ENCODE results near the gene ETF1.

DNA sequence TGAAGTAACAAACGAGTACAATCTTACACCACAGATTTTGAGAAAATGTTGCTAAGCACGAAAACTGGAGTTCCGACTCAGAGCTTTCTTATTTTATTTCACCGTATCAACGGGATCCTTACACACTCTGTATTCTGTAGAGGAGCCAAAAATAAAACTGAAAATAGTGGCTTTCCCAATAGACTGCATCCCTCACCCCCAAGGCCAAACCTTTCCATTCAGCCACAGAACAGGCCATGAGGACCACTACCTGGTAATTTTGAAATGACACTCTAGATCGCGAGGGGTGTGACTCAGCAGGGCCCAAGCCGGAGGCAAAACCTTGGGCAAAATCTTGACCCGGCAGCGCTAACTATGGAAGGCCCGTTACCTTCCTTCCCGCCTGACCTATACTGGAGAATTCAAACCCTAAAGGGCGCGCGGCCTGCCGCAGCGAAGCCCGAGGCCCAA lies 31.7 kb upstream of the ETF1 start:
- TF ChIP-seq, protein P1, sequence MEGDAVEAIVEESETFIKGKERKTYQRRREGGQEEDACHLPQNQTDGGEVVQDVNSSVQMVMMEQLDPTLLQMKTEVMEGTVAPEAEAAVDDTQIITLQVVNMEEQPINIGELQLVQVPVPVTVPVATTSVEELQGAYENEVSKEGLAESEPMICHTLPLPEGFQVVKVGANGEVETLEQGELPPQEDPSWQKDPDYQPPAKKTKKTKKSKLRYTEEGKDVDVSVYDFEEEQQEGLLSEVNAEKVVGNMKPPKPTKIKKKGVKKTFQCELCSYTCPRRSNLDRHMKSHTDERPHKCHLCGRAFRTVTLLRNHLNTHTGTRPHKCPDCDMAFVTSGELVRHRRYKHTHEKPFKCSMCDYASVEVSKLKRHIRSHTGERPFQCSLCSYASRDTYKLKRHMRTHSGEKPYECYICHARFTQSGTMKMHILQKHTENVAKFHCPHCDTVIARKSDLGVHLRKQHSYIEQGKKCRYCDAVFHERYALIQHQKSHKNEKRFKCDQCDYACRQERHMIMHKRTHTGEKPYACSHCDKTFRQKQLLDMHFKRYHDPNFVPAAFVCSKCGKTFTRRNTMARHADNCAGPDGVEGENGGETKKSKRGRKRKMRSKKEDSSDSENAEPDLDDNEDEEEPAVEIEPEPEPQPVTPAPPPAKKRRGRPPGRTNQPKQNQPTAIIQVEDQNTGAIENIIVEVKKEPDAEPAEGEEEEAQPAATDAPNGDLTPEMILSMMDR (IDR thresholded peaks at IDR 0.05) = no peak
- TF ChIP-seq EZH2 (IDR thresholded peaks at IDR 0.05) = no peak
